Measurements from ENCODE around the gene FHIT.

FHIT gene

GRCh38 chr3:60126511-60127304 lies 1124.5 kb downstream of the FHIT start:
- no peak for DNase-seq (ENCODE audit: low read depth, low spot score)

- no peak for DNase-seq (ENCODE audit: low read depth, low spot score)
Observed at GRCh38 chr3:60125686-60126085, 1125.6 kb downstream of the FHIT start.

- DNase-seq (ENCODE audit: low read depth, low spot score) = no peak
Observed at GRCh38 chr3:60120245-60120644, 1131.0 kb downstream of the FHIT start.

GRCh38 chr3:60114191-60114590 lies 1137.1 kb downstream of the FHIT start:
- no peak for DNase-seq (ENCODE audit: low read depth, low spot score)

- no peak for DNase-seq (ENCODE audit: low read depth, low spot score)
Observed at GRCh38 chr3:60107275-60107674, 1144.0 kb downstream of the FHIT start.

- DNase-seq (ENCODE audit: low read depth, low spot score) = no peak
Observed at GRCh38 chr3:60102154-60102553, 1149.1 kb downstream of the FHIT start.

GRCh38 chr3:60101621-60102020 lies 1149.6 kb downstream of the FHIT start:
- DNase-seq (ENCODE audit: low read depth, low spot score) = no peak

GRCh38 chr3:60096403-60096802 lies 1154.8 kb downstream of the FHIT start:
- DNase-seq (ENCODE audit: low read depth, low spot score) = no peak

GRCh38 chr3:60095930-60096329 lies 1155.3 kb downstream of the FHIT start:
- DNase-seq (ENCODE audit: low read depth, low spot score) = no peak

GRCh38 chr3:60095516-60095915 lies 1155.7 kb downstream of the FHIT start:
- DNase-seq (ENCODE audit: low read depth, low spot score) = no peak

- DNase-seq (ENCODE audit: low read depth, low spot score) = no peak
Observed at GRCh38 chr3:60094392-60094947, 1156.8 kb downstream of the FHIT start.

GRCh38 chr3:60090548-60090947 lies 1160.7 kb downstream of the FHIT start:
- DNase-seq (ENCODE audit: low read depth, low spot score) = no peak

- no peak for DNase-seq (ENCODE audit: low read depth, low spot score)
Observed at GRCh38 chr3:60086811-60087210, 1164.4 kb downstream of the FHIT start.

GRCh38 chr3:60085649-60086048 lies 1165.6 kb downstream of the FHIT start:
- DNase-seq (ENCODE audit: low read depth, low spot score) = no peak

- no peak for DNase-seq (ENCODE audit: low read depth, low spot score)
Observed at GRCh38 chr3:60081381-60082095, 1169.7 kb downstream of the FHIT start.

- DNase-seq (ENCODE audit: low read depth, low spot score) = no peak
Observed at GRCh38 chr3:60080648-60081047, 1170.6 kb downstream of the FHIT start.

GRCh38 chr3:60079076-60079475 lies 1172.2 kb downstream of the FHIT start:
- DNase-seq (ENCODE audit: low read depth, low spot score) = no peak

GRCh38 chr3:60076331-60076730 lies 1174.9 kb downstream of the FHIT start:
- DNase-seq (ENCODE audit: low read depth, low spot score) = no peak

- DNase-seq (ENCODE audit: low read depth, low spot score) = no peak
Observed at GRCh38 chr3:60073942-60074341, 1177.3 kb downstream of the FHIT start.

GRCh38 chr3:60073228-60073627 lies 1178.0 kb downstream of the FHIT start:
- DNase-seq (ENCODE audit: low read depth, low spot score) = no peak

- no peak for DNase-seq (ENCODE audit: low read depth, low spot score)
Observed at GRCh38 chr3:60070366-60070765, 1180.9 kb downstream of the FHIT start.

- no peak for DNase-seq (ENCODE audit: low read depth, low spot score)
Observed at GRCh38 chr3:60065227-60065868, 1185.9 kb downstream of the FHIT start.

All from activated CD4-positive, CD25-positive, alpha-beta regulatory T cell treated with anti-CD3 and anti-CD28 coated beads, Interleukin-2, amount 50 U/mL, for 16 hours (primary cell).